ENCODE data around the gene CACNG3.
"Not testable (repeated sequence)": the region's sequence is repeated elsewhere in the genome, so short reads cannot be mapped to it uniquely, and the experiment has no call there.

The CACNG3 gene

DNA sequence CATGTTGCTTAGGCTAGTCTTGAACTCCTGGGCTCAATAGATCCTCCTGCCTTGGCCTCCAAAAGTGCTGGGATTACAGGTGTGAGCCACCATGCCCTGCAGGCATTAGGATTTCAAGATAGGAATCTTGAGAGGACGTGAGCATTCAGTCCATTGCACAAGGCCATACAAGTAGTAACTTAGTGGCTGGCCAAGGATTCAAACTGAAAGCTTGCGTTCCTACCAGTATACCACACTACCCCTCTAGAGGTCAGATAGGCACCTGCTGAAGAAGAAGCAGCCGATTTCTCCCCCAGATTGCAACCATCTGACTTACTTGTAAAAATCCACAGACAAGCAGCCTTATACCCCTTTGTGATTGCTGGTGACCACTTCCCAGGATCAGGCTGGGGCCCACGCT lies 80.9 kb downstream of the CACNG3 start:
- DNase-seq = no peak

DNA sequence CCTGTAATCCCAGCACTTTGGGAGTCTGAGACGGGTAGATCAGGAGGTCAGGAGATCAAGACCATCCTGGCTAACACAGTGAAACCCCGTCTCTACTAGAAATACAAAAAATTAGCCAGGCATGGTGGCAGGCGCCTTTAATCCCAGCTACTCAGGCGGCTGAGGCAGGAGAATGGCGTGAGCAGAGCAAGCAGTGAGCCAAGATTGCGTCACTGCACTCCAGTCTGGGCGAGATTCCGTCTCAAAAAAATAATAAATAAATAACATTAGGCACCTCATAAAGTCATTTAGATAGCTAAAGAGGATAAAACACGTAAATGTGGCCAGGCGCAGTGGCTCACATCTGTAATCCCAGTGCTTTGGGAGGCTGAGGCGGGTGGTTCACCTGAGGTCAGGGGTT lies 87.7 kb downstream of the CACNG3 start:
- not testable (repeated sequence) for DNase-seq

DNA sequence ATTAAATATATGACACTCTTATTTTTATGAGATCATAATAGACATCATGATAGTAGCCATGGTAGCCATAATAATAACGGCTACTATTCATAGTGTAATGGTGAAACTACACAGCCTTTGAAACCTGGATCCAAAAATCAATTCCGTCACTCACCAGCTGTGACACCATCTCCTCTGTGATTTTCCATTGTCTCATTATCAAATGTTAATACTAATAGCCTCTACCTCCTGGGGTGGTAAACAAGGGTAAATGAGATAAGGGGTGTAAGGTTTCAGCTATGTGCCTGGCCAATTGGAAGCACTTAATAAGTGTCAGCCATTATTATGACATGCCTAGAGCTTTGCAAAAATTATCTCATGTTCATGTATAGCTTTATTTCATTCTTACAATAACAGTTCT lies 88.6 kb downstream of the CACNG3 start:
- no peak for DNase-seq

DNA sequence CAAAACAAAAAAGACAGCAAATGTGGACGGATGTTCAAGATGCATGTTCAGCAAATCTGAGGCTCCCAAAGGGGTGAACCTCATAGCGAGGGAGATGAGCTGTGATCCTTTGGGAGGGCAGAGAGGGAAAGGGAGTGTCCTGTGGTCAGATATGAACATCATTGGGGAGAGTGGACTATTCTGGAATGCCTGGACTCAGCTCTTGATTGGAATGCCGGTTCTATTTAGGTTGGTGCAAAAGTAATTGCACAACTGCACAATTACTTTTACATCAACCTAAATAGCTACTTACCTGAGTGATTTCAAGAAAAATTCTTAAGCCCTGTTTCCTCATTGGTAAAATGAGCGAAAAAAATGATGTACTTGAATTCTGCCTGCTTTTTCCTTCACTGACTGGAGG lies 89.6 kb downstream of the CACNG3 start:
- no peak for DNase-seq

DNA sequence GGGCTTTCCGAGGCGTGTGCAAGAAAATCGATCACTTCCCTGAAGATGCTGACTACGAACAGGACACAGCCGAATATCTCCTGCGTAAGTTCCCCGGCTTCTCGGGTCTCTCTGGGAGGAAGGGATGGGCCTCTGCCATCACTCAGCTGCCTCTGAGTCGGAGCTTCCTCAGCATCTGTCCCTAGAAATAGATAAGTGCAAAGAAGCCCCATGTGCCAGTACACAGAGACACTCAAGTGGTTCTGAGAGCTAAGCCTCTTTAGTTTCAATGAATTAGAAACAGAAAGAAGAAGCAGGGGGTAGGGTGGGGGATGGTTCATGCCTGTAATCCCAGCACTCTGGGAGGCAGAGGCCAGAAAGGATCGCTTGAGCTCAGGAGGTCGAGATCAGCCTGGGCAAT lies 90.6 kb downstream of the CACNG3 start:
- DNase-seq = no peak

DNA sequence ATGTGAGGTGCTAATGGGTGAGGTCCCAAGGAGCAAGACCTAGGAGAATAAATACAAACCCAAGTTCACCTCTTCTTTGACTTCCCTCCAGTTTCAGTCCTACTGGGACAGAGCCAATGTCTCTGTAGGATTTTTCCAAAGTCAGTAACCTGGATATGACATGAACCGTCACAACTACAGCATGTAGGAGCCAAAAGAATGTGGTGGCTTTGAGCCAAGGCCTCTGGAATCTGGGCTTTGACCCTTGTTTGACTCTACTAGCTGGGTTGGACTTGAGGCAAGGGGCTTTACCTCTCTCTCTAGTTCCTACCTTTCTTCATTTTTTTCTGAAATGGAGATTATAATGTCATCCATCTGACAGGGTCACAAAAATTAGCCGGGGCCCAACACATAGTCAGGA lies 91.4 kb downstream of the CACNG3 start:
- no peak for DNase-seq

DNA sequence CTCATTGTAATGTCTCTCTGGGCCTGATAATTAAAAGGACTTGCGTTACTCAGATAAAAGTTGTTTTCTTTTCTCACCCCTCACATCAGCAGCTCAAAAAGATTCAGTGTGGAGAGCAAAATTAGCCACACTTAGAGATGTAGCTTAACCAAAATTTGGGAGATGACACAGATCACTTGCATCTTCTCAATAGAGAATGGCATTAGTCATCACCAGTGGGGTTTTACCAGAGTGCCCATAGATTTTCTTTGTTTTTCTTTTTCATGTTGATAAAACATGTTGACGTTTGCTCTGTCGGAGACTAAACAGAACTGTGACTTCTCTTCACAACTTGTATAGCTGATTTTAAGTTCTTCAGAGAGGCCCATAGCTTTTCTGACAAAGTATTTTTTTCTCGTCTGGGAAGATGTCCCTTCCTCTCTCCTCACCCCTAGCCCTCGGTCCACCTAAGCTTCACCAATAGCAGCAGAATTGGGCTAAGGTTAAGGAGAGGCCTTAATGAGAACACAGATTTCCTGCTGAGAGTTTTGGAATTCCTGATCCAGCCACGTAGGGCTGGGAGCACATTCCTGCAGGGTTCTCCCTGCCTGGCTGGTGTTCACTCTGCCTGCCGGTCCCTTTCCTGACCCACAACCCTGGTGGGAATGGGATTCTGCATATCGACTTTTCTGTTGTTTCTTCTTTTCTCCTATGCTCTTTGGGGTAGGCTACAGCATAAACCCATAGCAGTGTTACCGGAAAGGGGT lies 92.6 kb downstream of the CACNG3 start:
- DNase-seq = no peak

DNA sequence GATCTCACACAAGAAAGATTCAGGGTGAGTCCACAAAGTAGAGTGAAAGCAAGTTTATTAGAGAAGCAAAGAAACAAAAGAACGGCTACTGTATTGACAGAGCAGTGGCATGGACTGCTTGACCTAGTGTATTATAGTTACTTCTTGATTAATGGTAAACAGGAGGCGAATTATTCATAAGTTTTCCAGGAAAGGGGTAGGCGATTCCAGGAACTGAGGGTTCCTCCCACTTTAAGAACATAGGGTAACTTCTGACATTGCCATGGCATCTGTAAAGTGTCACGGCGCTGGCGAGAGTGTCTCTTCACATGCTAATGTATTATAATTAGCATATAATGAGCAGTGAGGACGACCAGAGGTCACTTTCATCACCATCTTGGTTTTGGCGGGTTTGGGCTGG lies 93.2 kb downstream of the CACNG3 start:
- no peak for DNase-seq

DNA sequence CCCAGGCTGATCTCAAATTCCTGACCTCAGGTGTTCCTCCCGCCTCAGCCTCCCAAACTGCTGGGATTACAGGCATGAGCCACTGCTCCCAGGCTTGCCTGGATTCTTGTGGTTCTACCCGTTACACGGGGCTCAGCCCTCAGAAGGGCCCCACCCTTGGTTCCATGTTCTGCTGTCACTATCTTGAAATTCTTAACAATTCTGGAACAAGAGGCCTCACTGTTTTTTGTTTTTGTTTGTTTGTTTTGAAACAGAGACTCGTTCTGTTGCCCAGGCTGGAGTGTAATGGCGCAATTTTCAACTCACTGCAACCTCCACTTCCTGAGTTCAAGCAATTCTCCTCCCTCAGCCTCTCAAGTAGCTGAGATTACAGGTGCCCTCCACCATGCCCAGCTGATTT lies 96.6 kb downstream of the CACNG3 start:
- no peak for DNase-seq

DNA sequence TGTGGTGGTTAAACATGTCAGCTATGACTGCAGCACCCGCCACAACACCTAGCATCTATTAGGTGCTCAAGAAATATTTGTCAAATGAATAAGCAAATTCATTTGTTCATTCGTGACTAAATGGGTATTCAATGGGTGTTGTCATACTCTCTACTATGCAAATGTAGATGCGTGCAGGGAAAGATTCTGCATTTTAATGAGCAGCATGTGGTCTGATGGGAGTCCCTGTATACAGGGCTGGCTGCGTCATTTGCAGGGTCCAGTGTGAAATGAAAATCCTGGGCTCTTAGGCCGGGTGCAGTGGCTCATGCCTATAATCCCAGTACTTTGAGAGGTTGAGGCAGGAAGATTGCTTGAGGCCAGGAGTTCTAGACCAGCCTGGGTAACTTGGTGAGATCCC lies 97.5 kb downstream of the CACNG3 start:
- DNase-seq = no peak

DNA sequence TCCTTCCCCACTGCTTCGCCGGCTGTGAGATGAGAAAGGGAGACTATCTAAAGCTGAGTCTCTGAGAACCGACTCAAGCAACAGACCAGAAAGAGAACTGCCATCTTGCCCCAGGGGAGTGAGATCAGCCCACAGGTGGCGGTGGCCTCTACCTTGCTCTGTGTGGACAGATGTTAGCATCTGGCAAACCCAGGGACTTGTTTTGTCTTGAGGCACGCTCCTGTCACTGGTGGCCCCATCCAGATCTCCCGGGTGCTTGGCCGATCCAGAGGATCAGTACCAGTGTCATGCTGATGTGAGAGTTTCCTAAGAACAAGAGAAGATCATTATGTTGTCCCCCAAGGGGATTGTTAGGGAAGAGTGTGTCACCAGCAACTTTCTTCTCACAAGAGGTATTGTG lies 101.4 kb downstream of the CACNG3 start:
- no peak for DNase-seq

DNA sequence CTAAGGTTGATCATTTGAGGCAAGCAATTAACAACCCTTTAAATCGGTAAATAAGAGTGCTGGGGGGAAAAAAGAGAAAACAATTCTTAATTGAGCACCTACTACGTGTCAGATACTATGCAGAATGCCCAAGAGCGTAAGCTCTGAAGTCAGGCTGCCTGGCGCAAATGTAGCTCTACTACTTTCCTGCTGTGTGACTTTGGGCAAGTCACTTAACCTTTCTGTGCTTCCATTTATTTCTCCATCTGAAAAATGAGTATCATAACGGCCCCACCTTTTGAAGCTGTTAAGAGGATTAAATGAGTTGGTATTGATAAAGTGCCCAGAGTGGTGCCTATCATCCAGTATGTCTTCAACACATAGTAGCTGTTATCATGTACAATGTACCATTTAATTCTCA lies 102.0 kb downstream of the CACNG3 start:
- no peak for DNase-seq

DNA sequence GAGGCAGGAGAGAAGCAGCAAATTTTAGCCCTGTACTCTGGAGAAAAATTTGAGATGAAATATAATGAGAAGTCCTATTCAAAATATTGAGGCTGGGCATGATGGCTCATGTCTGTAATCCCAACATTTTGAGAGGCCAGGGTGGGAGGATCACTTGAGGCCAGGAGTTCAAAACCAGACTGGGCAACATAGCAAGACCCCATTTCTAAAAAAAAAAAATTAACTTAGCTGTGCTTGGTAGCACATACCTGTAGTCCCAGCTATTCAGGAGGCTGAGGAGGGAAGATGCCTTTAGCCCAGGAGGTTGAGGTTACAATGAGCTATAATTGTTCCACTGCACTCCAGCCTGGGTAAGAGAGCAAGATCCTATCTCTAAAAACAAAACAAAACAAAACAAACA lies 103.4 kb downstream of the CACNG3 start:
- DNase-seq = no peak

DNA sequence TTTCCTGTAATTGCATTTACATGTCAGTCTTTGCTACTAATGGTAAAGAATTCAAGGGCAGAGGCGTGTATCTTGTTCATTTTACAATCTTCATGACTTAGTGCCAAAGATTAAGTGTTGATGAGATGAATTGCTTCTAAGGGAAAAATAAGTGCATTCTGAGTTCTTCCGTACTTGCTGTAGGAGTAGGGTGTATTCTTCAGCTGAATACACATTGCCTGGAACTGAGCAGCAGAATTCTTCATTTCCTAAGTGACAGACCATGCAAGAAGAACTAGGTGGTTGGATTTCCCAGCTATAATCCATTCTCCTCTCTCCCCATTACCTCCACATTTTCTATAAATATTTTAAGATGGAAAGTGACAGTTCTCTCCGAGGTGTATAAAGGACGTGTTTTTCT lies 104.8 kb downstream of the CACNG3 start:
- DNase-seq = no peak

DNA sequence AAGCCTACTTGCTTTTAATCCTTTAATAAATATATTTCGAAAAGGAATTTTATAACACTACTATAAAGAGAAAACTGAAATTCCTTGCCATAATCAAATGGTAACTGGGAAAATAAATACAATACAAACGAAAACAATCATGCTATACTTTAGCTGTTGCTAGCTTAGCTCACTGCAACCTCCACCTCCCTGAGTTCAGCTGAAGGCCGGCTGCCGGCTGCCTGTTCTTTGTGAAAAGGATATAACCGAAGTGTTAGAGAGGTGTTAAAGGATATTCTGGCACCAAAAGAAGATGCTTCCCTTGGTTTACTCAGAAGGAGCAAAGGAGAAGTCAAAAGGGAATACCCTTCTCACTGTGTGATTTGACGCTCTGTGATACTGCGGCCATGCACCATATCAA lies 108.5 kb downstream of the CACNG3 start:
- no peak for DNase-seq

DNA sequence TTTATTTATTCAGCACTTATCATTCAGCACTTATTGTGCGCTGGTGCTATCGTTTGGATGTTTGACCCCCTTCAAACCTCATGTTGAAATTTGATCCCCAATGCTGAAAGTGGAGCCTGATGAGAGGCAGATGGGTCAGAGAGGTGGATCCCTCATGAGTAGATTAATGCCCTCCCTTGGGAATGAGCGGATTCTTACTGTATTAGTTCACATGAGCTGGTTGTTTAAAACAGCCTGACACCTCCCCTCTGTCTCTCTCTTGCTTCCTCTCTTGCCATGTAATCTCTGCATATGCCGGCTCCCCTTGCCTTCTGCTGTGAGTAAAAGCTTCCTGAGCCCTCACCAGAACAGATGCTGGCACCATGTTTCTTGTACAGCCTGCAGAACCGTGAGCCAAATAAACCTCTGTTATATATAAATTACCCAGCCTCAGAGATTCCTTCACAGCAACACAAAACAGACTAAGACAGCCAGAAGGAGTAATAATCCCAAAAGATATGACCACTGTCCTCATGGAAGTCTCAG lies 111.1 kb downstream of the CACNG3 start:
- no peak for DNase-seq

DNA sequence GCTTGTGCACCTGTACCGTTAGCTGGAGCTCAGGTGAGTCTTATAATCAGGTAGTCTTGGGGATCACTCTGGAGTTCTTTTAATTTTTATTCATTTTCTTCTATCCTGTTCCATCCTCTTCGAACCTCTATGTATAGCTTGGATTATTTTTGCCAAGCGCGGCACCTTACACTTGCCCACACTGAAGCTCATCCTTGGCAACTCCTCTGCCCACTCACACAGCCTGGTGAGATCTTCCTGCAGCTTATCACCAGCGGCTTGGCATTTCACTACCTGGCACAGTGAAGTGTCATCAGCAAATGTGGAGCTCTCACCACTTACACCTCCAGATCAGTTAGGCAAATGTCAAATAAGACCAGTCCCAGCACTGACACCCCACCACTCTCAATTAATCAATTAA lies 116.7 kb downstream of the CACNG3 start:
- no peak for DNase-seq

DNA sequence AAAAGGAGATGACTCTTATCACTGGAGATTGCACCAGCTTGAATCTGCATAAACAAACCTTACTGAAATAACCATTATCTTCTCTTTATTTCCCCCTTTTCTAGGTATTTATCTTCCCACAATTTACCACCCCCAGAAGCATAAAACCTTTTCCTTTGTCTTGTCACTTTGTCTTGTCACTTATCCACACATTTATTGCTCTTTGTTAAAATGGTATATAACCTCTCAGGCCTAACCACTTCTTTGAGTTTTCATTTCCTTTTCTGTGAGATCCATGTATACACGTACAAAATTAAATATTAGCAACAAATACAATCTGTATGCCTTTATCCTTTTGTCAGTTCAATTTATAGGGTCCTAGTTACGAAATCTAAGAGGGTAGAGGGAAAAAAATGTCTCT lies 122.9 kb downstream of the CACNG3 start:
- no peak for DNase-seq

DNA sequence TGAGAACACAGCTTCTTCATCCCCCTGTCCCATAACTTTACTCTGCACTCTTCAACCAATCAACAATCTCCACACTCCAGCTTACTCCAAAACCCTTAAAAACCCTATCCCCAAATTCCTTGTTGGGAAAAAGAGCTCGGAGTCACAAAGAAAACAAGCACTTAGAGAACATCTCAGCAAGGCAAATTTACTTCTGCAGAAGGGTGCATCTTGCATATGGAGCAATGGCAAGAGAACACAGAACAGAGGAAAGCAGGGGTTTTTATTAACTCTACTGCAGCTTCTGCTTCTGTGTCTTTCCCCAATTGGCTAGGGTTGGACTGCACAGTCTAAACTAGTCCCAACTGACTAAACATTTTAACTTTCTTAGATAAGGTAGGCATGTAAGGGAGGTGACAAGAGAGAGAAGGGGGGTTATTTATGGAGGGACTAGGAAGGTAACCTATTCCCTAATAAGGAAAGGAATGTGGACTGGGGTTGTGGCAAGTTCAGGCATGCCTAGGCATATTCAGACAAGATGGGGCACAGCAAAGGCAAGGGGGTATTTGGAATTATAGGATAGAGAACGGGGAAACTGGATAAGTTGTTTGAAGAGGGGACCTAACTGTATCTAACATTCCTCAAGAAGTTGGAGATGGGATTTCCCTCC lies 125.5 kb downstream of the CACNG3 start:
- DNase-seq = no peak

DNA sequence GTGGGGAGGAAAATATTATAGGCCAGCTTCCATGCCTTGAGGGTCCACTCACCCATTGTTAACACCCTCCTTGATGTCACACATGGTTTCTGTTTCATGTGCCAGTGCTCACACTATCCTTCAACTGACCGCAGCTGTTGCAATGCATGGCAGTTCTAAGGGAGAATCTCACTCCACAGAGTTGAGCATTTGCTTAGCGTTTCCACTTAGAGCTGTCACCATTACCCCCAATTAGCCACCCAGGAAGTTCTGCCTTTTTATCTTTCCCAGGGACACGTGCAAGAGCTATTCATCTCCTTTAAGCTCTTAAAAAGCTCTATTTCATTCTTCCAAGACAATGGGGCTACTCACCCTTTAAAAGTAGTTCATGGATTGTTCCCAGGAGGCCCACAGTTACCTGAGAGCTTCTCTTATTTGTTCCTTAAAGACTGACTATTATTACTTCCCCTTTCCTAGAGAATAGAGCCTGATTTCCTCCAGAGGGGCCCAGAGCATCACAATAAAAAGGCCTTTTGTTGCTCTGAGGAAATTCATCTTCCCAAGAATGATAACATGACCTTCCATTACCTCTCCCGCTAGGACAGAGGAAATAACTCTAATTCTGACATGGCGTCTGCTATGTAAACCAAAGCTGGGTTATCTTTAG lies 126.8 kb downstream of the CACNG3 start:
- DNase-seq = no peak

DNA sequence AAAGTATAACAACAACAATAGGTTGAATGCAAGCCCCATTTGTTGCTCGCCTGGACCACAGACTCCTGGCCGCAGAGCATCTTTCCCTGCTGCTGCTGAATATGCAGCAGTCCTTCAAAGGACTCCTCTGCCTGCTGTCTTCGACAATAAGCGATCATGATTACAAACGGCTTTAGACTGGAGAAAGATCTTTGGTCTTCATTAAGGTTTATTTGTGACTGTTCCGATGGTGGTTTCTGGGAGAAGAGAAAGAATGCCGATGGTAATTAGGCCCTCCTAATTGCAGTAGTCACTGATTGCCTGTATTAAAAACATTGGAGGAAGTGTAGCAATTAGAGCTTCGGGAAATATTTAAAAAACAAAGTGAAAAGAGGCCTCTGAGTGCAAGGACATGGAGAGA lies 138.2 kb downstream of the CACNG3 start:
- DNase-seq = no peak

DNA sequence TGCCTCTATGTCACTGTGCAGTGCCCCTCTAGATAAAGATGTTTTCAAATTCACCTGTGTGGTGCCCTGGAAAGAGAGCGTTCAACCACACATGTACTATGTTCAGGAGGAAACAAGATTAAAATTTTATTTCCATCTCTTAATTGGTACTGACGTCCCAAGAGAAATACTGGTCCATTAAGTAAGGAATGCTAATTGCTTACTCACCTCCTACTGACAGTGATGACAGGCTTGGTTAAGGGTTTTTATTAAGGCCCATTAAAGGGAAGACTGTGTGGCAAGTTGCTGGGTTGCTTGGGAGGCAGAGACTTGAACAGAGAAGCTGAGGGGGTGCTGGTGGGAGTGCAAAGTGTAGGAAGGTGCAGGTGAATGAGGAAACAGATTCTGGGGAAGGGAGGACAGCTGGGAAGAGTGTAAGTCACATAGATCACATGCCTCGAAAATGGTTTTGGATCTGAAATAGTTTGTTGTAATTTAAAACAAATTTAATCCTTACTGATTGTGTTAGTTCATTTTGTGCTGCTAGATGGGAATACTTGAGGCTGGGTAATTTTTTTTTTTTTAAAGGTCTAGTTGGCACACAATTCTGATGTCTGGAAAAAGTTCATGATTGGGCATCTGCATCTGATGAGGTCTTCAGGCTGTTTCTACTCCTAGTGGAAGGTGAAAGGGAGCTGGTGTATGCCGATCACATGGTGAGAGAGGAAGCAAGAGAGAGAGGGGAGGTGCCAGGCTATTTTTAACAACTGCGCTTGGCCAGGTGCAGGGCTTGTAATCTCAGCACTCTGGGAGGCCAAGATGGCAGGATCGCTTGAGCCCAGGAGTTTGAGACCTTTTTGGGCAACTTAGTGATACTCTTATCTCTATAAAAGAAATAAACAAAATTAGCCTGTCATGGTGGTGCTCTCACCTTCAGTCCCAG lies 140.5 kb downstream of the CACNG3 start:
- no peak for DNase-seq

DNA sequence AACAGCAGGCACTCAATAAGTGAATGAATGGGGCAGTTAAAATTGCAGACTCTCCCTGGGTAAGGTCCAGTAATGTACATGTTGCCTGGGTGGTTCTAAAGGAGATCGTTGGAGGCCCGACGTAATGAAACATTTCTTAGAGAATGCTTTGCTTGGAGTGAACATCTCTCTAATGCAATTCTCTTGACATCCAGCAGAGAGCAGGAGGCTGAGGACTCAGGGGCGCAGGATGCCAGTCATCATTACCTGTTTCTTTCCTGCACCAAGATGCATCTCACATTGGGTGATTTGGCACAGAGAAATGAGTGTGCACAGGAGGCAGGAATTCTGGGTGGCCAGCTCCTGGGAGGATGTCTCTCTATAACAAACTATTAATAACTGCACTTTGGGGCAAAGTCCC lies 152.9 kb downstream of the CACNG3 start:
- no peak for DNase-seq
